DMS 273 (cell line): ENCODE data around the gene ADAMTS16.

Experiments used
- DNase-seq: peaks from one replicate; lab custom pipeline; 2025; ENCODE audit not compliant: unreplicated experiment; lab: John Stamatoyannopoulos, UW

ADAMTS16 gene

GRCh38 chr5:5278201-5278814 is 138.2 kb downstream of the ADAMTS16 start:
- no peak for DNase-seq

DNA sequence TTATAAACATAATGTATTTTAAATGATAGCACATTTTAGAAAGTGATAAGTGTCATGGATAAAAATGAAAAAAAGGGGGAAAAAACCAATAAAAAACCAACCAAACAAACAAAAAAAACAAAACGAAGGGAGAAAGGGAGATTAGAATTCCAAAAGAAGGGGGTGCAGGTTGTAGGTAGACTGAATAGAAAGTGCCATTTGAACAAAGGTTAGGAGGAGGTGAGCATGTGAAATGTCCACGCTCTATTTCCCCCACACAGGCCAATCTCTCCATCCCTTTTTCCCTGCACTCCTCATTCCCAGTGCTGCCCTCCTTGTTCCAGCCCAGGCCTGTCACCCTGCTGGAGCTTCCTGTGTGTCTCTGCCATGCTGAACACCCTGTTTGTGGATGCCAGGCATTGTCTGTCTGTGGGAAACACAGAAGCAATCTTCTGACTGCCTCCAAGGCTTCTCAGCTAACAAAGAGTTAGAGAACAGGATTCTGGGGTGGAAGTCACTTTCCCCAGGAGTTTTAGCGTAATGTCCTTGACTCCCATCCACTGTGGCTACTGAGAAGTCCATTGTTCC is 138.8 kb downstream of the ADAMTS16 start:
- DNase-seq = no peak

DNA sequence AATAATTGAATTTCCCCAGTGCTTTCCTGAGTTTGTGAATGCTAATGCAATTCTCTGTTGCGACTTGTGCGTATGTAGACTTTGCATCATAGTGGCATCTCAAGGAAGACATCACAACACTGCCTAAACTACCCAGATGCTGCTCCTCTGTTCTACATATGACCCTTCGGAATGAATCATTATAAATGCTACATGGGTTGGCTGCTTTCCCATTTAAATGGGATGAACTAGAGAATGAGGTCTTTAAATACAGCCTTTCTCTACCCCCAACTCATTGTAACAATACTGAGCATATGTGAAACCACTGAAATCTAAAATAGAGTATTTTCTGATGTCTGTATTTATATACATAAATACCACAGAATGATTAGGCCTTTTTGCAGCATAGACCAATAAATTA is 145.8 kb downstream of the ADAMTS16 start:
- DNase-seq = no peak

DNA sequence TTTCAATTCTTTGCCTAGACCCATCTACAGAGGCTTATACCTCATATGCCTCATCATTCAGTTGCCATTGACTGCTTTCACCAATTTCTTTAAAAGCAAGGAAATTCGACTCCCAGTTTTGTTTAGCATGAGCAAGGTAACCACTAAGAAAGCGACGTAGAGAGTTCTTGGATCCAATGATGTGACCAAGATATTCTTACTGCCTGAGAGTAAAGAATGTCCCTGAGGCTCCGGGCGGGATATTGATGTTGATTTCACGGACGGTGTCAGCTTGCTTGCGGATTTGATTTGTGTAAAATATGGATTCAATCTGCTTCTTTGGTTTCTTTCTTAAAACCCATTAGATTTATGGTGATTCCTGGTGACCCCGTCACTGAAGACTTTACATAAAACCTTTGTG is 147.3 kb downstream of the ADAMTS16 start:
- no peak for DNase-seq

GRCh38 chr5:5288201-5288600 is 148.1 kb downstream of the ADAMTS16 start:
- no peak for DNase-seq

DNA sequence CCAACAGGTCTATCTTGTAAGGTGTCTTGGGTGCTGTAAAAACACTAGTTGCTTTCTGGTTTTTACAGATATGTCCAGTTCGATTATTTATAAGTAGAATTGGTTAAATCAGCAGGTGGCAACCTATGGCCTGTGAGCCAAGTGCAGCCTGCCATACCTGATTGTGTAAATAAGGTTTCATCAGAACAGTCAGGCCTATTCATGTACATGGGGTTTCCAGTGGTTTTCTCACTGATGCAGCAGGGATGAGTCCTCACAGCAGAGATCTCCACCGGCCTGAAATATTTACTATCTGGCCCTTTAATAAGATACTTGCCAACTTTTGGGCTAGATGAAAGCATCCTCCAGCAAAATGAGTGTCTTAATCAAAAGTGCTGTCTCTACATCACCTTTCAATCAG is 149.4 kb downstream of the ADAMTS16 start:
- DNase-seq = no peak

- DNase-seq = no peak
These were observed 150.7 kb downstream of the ADAMTS16 start for GRCh38 chr5:5290674-5291334.

DNA sequence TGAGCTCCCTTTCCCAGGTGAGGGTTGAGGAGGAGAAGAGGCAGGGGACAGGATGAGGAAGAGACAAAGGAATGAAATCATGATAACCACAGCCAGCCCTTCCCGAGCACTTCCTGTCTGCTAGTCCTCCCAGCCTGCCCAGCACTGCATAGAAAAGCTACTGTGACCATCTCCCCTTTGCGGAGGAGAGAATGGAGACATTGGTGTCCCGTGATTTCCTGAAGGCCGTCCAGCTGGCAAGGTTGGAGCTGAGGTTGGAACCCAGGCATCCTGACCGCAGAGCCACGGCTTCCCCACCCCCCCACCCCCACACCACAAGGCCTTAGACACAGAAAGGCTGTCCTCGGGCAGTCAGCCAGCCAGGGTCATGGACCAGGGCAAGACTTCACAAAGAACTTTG is 151.2 kb downstream of the ADAMTS16 start:
- no peak for DNase-seq

DNA sequence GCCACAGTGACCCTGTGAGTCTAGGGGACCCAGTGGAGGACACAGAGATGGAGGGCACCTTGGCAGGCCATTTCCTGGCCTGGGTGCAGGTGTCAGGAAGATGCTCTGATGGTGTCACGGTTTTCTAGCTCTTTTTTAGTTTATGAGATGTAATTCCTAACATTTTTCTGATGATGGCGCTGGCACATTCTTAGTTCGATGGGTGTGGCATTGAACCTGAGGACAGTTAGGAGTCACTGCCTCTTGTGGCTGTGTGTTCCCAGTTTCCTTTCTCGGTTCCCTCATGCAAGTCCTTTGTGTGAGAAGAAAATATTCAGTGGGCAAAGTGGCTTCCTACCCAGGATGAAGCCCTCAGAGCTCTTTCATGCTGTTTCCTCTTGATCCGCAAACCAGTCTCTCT is 152.9 kb downstream of the ADAMTS16 start:
- no peak for DNase-seq

DNA sequence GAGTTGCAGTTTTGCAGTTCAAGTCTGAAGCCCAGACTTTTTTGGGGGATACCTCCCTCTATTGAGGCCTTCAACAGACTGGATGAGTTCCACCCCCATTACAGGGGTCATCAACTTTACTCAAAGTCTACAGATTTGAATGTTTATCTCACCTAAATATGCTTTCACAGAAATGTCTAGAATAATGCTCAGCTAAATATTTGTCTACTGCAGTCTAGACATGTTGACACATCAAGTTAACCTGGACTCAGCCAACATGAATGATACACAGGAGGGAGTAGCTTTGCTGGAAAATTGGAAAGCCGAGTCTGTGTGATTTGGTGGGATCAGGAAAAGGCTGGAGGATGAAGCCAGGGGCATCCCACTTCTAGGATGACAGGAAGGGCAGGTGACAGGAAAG is 154.3 kb downstream of the ADAMTS16 start:
- no peak for DNase-seq

- no peak for DNase-seq
These were observed 155.2 kb downstream of the ADAMTS16 start for GRCh38 chr5:5295351-5295750.

DNA sequence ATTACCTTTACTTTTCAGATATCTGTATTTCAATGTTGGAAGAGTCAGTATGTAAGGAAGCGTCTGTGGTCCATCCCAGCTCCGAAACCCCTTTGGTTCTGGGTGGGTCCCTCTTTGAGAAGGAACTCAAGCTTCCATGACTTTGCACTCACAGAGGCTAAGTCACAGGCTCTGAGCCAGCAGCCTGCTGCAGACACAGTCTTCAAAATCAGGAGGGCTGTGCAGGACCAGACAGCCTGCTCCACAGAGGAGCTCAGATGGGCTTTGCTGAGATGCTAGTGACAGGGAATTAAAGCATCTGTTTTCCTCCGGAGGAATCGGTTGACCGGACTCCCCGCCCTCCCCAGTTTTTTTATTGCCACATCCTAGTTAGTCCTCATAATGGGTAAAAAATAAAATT is 155.9 kb downstream of the ADAMTS16 start:
- no peak for DNase-seq

DNA sequence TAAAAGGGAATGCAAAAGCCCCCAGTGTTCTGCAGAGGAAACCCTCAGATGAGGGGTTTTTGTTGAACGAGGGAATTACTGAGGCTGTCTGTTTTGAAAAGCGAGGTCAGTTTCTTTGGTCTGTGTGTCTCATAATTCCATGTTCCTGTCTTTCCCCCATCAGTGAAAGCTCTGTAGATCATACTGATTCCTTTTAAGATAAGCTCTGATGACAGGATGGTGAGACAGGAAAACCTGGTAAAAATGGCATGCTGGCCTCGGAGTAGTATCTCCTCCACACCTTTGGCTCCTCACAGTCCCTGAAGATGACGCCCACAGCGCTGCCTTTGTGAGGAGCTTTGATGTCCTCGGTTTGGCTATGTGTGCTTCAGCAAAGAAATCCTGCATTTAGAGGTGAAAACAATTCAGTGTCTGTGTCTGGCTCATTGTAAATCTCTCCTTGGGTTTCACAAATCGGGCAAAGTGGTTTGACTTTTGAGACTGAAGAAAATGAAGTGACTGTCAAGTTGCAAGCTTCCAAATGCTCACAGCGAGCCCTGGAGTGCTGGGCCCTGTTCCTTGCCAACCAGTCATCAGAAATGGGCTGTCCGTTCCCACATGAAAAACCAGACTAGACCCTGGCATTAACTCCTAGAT is 157.4 kb downstream of the ADAMTS16 start:
- no peak for DNase-seq

GRCh38 chr5:5298068-5298633 is 158.0 kb downstream of the ADAMTS16 start:
- DNase-seq = peak; percentile 6

DNA sequence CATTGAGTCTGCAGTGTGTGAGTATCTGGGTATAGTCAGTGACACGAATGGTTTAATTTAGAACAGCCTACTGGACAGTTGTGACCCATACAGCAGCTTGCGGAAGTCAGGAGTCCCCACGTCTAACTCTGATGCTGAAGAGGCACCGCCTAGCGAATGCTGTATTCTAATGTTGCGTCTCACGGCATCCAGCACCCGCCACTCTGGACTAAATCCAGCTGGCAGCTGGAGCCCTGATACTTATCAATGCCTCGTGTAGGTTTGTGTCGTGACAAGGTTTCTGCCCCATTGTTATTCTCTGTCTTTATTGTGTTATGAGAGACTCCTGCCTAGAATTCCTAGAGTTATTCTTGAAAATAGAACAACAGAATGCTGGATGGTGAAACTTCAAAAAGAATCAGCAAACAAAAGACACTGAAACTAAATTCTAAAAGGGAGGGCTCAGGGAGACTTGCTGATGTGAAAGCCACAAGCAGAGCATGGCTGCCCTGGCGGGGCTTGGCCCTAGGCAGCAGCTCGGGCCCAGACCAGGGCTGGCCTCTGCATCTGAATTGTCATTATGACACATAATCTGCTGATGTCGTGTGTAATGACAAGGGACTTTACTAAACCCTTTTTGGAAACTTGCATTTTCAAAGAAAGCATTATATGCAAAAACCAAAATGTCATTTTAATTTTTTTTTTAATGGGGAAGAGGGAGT is 158.9 kb downstream of the ADAMTS16 start:
- DNase-seq = no peak

- no peak for DNase-seq
These were observed 161.0 kb downstream of the ADAMTS16 start for GRCh38 chr5:5301176-5301575.

DNA sequence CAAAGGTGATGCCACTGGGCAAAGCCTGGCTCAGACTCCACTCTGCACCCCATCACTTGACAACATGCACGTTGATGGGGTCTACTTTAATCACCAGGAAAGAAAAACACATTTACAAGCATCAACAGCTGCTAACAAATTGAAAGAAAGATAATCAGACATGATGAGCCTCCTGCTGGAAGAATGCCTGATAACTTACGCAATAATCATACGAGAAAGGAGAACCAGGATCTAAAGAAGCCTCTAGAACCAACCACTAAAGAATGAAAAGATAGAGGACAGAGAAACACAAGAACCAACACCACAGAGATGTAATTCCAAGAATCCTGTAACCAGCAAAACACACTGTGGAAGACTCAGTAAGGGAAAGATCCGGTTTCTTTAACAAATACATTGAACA is 162.1 kb downstream of the ADAMTS16 start:
- no peak for DNase-seq

GRCh38 chr5:5303242-5303641 is 163.1 kb downstream of the ADAMTS16 start:
- no peak for DNase-seq

DNA sequence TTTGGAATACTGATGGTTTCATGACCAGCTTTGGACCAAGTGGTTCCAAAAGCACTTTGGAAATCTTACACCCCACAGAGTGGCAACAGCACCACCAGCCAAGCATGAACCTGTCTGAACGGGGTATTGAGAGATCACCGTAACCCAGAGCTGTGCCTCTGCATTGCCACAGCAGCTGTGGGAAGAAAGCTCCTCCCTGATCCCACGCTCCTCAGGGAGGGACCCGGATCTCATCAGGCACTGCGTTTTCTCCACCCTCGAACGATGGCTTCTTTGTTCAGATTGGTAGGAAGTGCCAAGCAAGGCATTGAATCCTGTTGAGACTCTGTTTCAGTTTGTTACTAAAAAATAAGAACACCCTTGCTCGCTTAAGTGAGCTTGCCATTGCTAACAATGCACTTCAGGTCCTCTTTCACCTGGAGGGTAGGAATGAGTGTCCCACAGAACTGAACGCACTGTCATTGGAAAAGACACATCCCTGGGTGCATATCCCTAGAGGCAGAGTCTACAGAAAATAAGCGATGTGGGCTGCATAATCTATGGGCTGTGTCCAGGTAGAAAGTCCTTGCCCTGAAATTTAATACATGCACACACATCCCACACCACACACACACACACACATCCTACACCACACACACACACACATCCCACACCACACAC is 164.4 kb downstream of the ADAMTS16 start:
- DNase-seq = no peak

DNA sequence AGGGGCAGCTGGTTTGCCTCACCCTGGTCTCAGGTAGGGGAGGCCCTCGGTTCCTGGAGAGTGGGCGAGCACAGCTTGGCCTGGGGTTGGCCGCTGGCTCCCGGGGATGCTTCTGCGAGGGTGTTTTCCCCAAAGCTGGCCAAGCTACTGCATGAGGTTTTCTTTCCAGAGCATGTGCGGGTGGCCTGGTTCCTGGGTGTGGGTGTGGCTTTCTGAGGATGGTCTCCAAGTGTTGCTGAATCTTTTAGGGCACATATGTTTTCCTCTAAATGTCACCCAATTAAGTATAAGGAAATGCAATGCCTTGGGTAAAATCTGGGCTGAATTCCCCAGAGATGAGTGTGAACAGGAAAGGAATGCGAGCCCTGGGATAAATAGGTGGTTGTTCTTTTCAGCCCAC is 166.6 kb downstream of the ADAMTS16 start:
- DNase-seq = no peak

DNA sequence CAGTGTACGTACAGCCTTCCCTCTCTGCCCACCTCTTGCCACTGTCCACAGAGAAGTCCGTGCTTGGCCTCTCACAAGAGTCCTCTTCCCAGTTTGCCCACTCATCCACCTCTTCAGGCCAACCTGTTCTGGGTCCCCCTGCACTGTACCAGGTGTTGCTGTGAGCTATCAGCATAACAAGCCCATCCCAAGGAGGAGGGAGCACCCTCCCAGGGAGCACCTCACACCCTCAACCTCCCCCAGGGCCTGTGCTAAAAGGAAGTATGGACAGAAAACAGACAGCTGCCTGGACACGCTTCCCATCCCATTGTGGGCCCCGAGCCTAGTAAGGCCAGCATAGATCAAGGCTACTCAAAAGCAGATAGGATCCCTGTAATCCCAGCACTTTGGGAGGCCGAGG is 168.2 kb downstream of the ADAMTS16 start:
- DNase-seq = no peak
